ENCODE results near the gene PLCD1. TPM values are rescaled to one million over a fixed set of nuclear protein-coding genes. Genes with fewer than 3 reads are reported as not detected.

PLCD1 gene
- total RNA-seq, 2 experiments from 2014 or later = 9.7 to 10.1 TPM

DNA sequence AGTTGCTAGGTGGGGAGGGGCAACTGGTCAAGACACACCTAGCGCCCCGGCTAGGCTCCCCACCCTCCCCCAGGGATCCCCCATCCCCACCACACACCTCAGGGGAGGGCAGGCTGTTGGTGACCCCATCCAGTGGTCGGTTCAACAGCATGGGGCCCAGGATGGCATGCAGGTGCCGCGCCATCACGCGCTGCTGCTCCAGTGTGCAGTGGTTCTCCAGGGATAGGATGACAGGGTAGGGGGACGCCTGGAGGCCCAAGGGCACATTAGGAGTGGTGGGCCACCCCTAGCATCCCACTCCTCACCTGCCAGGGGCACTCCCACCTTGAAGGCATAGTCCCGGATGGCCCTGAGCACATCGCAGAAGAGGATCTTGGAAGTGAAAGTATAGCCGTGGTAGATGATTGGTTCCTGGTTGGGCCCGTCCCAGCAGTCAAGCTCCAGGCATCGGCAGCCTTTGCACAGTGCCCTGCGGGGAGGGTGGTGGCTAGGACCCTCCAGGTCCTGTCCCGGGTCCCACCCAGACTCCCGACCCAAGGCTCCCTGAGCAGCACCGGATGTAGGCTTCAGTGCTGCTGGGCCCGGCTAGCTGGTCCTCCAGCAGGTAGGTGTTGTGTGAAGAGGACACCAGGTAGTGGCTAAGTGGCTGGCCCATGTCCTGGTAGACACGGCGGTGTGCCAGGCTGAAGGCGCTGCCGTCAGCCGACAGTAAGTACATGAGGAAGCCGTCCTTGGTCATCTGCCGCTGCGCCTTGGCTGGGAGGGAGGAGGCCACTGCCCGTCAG is 19.4 kb downstream of the PLCD1 start:
- no peaks in the 10 kb centered on the region for H3K27me3 Mint-ChIP-seq (ENCODE audit: low read depth)

DNA sequence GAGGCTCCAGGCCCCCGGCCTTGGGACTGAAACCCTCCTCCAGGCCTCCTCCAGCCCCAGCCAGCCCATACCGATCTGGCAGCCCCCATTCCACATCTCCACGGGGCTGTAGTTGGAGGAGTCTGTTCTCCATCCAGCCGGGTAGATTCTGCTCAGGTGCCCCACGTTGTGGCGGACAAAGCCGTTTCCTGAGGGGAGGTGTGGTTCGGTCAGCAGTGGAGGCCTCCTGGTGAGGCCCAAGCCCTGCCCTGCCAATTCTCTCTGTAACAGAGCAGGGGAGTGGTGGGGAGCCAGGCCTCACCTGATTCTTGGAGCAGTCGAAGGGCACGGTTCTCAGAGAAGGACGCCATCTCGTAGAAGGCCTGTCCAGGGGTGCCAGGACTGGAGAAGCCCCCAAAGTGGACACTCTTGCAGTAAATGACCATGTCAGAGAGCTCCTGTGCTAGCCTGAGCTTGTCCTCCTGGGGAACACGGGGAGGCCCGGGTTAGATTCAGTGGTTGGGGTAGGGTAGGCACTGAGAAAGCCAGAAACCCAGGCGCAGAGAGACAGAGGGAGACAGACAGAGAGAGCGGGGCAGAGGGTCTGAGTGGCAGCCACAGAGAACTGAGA is 20.4 kb downstream of the PLCD1 start:
- POLR2A ChIA-PET = interaction anchor here (1.5 kb wide), 2 partner anchors 14 to 39 kb away, joined by 3 read pairs; no protein-coding TSS in a partner anchor

More for the DNA sequence above, 19.4 kb downstream of the PLCD1 start:
- ChIA-PET CTCF (interaction anchor here (1.0 kb wide), 1 partner anchor 35 kb away, joined by 3 read pairs; no protein-coding TSS in a partner anchor), POLR2A (interaction anchor here (0.6 to 1.5 kb wide), 3 partner anchors 13 to 42 kb away, joined by 3 read pairs; no protein-coding TSS in a partner anchor)
- Mint-ChIP-seq H3K9me3 (ENCODE audit: insufficient read depth) (no peaks in the 10 kb centered on the region), H3K27ac (no peak overlapping the region), H3K4me3 (no peak overlapping the region), H3K4me1 (ENCODE audit: low read depth) (no peaks in the 10 kb centered on the region), H3K36me3 (ENCODE audit: low read depth) (peaks cover 17% of the 10 kb centered on the region)
- no peak for ATAC-seq
- no peak for DNase-seq

DNA sequence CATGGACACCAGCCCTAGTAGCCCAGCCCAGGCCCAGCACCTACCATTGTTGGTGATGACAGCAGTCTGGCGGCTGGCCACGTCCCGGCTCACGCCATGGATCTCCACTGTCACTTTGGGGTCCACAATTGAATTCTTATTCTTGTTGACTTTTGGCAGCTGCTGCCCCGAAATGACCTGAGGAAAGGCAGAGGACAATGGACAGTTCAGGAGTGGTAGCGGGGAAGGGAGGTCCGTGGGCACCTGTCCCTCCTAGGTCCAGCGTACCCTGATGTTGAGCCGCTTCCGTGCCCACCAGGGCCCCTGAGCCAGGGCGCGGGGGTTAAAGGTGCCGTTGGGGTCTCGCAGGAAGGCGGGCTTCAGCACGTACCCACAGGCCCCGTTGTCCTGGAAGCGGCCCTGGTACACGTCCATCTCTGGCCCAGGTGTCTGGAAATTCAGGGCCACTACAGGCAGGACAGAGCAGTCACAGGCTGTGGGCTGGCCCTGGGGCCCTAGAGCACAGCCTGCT is 21.2 kb downstream of the PLCD1 start:
- CTCF ChIA-PET = no interaction called here
- Mint-ChIP-seq H3K9me3 (ENCODE audit: insufficient read depth) (no peaks in the 10 kb centered on the region), H3K36me3 (ENCODE audit: low read depth) (peaks cover 16% of the 10 kb centered on the region)

More for the DNA sequence above, 20.4 kb downstream of the PLCD1 start:
- Mint-ChIP-seq H3K4me3 (no peak overlapping the region), H3K9me3 (ENCODE audit: insufficient read depth) (no peaks in the 10 kb centered on the region), H3K36me3 (ENCODE audit: low read depth) (peaks cover 16% of the 10 kb centered on the region), H3K27me3 (ENCODE audit: low read depth) (no peaks in the 10 kb centered on the region), H3K27ac (no peak overlapping the region), H3K4me1 (ENCODE audit: low read depth) (peaks cover 5% of the 10 kb centered on the region)
- CTCF ChIA-PET = interaction anchor here (1.0 kb wide), 1 partner anchor 34 kb away, joined by 3 read pairs; no protein-coding TSS in a partner anchor
- no peak for DNase-seq
- no peak for ATAC-seq

DNA sequence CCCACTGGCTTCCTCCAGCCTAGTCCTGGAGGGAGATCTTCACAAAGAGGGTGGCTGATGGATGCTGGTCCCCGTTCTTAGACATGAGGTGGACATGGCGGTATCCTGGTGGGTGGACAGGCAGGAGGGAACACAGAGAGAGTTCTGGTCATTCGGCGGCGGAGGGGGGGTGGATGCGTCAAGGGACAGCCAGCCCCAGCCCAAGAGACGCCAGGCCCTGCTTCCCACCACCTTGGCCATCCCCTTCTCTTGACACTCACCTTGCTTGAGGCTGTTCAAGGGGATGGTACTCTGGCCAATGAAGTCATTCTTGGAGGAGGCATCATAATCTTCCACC is 21.7 kb downstream of the PLCD1 start:
- H3K27me3 Mint-ChIP-seq (ENCODE audit: low read depth) = no peaks in the 10 kb centered on the region
- peaks cover 16% of the 10 kb centered on the region for H3K36me3 Mint-ChIP-seq (ENCODE audit: low read depth)
- DNase-seq = no peak
- ATAC-seq = no peak
- peaks cover 8% of the 10 kb centered on the region for H3K4me1 Mint-ChIP-seq (ENCODE audit: low read depth)
- CTCF ChIA-PET = interaction anchor here (1.4 kb wide), 1 partner anchor 11 kb away, joined by 9 read pairs; no protein-coding TSS in a partner anchor
- H3K4me3 Mint-ChIP-seq = no peak overlapping the region
- POLR2A ChIA-PET = no interaction called here
- H3K9me3 Mint-ChIP-seq (ENCODE audit: insufficient read depth) = no peaks in the 10 kb centered on the region
- H3K27ac Mint-ChIP-seq = no peak overlapping the region

More for the DNA sequence above, 21.2 kb downstream of the PLCD1 start:
- POLR2A ChIA-PET = interaction anchor here (1.5 kb wide), 1 partner anchor 15 kb away, joined by 3 read pairs; no protein-coding TSS in a partner anchor
- Mint-ChIP-seq H3K27ac (no peak overlapping the region), H3K27me3 (ENCODE audit: low read depth) (no peaks in the 10 kb centered on the region), H3K4me3 (no peak overlapping the region), H3K4me1 (ENCODE audit: low read depth) (peaks cover 5% of the 10 kb centered on the region)
- DNase-seq (no peak), ATAC-seq (no peak)

DNA sequence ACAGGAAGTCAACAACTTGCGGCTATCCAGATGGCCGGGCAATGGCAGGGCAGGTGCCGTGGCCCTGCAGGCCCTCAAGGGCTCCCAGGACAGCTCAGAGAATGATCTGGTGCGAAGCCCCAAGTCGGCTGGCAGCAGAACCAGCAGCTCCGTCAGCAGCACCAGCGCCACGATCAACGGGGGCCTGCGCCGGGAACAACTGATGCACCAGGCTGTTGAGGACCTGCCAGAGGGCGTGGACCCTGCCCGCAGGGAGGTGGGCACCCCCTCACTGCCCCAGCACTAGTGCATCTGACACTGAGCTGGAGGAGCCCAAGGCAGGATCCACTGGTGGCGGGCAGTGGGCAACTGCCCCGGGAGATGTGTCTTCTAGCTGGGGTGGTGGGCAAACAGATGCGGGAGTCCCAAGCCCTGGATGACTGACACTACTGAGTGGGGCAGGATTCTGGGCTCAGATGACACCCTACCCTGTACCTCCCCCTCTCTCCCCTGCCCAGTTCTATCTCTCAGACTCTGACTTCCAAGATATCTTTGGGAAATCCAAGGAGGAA is 22.9 kb downstream of the PLCD1 start:
- no peak overlapping the region for H3K4me3 Mint-ChIP-seq
- CTCF ChIA-PET = interaction anchor here (0.5 to 1.4 kb wide), 2 partner anchors 10 to 39 kb away, joined by 3 to 9 read pairs; no protein-coding TSS in a partner anchor
- H3K36me3 Mint-ChIP-seq (ENCODE audit: low read depth) = peaks cover 21% of the 10 kb centered on the region
- no peak for DNase-seq
- POLR2A ChIA-PET = no interaction called here
- no peaks in the 10 kb centered on the region for H3K9me3 Mint-ChIP-seq (ENCODE audit: insufficient read depth)
- no peaks in the 10 kb centered on the region for H3K27me3 Mint-ChIP-seq (ENCODE audit: low read depth)
- no peak overlapping the region for H3K27ac Mint-ChIP-seq
- H3K4me1 Mint-ChIP-seq (ENCODE audit: low read depth) = peaks cover 8% of the 10 kb centered on the region
- no peak for ATAC-seq

DNA sequence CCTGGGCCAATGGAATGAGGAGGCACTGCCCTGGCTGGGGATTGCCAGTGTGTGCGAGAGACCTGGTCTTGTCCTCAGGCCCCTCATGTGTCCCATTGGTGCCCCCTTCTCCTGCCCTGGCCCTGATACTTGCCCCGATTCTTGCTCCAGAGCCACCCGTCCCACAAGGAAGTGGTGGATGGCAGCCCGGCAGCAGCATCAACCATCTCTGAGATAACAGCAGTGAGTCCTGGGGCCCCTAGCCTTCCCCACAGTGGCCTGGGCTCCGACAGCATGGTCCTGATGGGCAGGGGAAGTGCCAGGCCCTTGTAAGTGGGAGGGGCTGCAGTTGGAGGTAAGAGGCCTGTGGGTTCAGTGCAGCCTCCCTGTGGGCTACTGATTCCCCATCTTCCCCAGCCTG is 23.4 kb downstream of the PLCD1 start:
- Mint-ChIP-seq H3K36me3 (ENCODE audit: low read depth) (peaks cover 21% of the 10 kb centered on the region), H3K27me3 (ENCODE audit: low read depth) (no peaks in the 10 kb centered on the region), H3K4me3 (no peak overlapping the region), H3K9me3 (ENCODE audit: insufficient read depth) (no peaks in the 10 kb centered on the region), H3K4me1 (ENCODE audit: low read depth) (peaks cover 8% of the 10 kb centered on the region), H3K27ac (no peak overlapping the region)
- ChIA-PET CTCF (interaction anchor here (0.5 to 1.4 kb wide), 2 partner anchors 9 to 38 kb away, joined by 3 to 9 read pairs; no protein-coding TSS in a partner anchor), POLR2A (no interaction called here)
- ATAC-seq (no peak), DNase-seq (no peak)

DNA sequence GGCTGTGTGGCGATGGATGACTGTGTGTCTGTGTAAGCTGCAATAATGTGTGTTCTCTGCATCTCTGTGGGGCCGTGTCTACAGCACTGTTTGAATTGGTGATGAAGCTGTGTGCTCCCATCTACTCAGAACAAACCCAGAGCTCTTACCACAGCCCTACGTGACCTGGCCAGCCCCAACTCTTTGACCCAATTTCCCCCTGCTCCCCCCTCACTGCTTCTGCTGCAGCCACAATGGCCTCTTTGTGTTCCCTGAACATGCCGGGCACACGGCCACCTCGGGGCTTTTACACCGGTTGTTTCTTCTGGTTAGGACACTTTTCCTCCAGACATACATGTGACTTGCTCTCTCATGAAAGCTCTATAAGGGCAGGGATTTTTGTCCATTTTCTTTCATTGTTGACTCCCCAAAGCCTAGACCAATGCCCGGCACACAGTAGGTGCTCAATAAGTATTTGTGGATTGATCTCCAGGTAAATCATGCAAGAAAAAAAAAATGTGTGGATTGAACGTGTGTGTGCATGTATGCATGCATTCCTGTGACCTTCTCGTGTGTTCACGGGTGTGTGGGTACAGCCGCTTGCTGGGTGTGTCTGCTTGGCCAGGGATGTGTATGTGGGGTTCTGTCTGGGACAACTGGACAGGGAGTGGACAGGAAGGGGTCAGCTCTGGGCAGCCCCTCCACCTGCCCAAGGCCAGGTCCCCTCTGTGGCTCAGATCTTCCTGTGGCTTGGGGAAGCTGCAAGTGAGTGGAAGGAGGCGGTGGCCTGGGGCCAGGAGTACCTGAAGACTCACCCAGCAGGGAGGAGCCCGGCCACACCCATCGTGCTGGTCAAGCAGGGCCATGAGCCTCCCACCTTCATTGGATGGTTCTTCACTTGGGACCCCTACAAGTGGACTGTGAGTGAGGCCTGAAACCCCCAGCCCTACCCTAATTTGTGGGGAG is 24.1 kb downstream of the PLCD1 start:
- Mint-ChIP-seq H3K9me3 (ENCODE audit: insufficient read depth) (no peaks in the 10 kb centered on the region), H3K4me3 (no peak overlapping the region), H3K36me3 (ENCODE audit: low read depth) (peaks cover 21% of the 10 kb centered on the region), H3K27ac (no peak overlapping the region), H3K27me3 (ENCODE audit: low read depth) (no peaks in the 10 kb centered on the region), H3K4me1 (ENCODE audit: low read depth) (peaks cover 8% of the 10 kb centered on the region)
- ChIA-PET POLR2A (no interaction called here), CTCF (interaction anchor here (0.9 to 1.0 kb wide), 4 partner anchors 8 to 34 kb away, joined by 3 to 4 read pairs (median 3); partner anchors contain the start of gene DLEC1)
- DNase-seq (no peak), ATAC-seq (no peak)

DNA sequence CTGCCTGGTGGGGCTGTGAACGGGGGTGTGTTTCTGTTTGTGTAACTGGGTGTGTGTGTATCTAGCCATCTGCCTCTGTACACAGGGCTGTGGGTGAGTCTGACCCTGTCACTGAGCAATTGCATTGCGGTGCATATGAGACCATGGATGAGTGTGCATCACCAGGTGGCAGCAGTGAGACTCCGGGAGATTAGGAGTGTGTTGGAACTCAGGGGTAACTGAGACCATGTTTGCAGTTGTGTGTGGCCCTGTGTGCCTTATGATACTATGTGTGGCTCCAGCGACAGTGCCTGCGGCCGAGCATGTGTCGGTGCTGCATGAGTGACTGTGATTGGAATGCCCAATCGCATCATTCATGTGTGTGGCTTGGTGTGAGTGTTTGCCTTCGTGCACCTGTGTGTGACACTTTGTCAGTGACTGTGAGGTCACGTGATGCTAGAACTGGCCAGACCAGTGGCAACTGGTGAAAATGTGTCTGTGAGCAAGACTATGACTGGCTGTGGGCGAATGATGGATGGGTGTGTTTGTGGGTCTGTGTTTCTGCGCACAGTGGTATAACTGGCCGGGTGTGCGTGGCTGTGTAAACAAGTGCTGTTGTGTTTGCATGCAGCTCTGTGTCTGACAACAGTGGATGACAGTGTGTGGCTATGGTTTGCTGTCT is 24.9 kb downstream of the PLCD1 start:
- no peaks in the 10 kb centered on the region for H3K27me3 Mint-ChIP-seq (ENCODE audit: low read depth)
- H3K4me3 Mint-ChIP-seq = no peak overlapping the region
- peaks cover 23% of the 10 kb centered on the region for H3K36me3 Mint-ChIP-seq (ENCODE audit: low read depth)
- ChIA-PET CTCF (interaction anchor here (0.6 to 3.1 kb wide), 12 partner anchors 8 to 213 kb away, joined by 3 to 36 read pairs (median 4); partner anchors contain the start of gene DLEC1), POLR2A (no interaction called here)
- peaks cover 9% of the 10 kb centered on the region for H3K4me1 Mint-ChIP-seq (ENCODE audit: low read depth)
- DNase-seq (peak; percentile 68), ATAC-seq (peak; percentile 61)
- H3K9me3 Mint-ChIP-seq (ENCODE audit: insufficient read depth) = no peaks in the 10 kb centered on the region
- H3K27ac Mint-ChIP-seq = peak overlapping the region; percentile 62

DNA sequence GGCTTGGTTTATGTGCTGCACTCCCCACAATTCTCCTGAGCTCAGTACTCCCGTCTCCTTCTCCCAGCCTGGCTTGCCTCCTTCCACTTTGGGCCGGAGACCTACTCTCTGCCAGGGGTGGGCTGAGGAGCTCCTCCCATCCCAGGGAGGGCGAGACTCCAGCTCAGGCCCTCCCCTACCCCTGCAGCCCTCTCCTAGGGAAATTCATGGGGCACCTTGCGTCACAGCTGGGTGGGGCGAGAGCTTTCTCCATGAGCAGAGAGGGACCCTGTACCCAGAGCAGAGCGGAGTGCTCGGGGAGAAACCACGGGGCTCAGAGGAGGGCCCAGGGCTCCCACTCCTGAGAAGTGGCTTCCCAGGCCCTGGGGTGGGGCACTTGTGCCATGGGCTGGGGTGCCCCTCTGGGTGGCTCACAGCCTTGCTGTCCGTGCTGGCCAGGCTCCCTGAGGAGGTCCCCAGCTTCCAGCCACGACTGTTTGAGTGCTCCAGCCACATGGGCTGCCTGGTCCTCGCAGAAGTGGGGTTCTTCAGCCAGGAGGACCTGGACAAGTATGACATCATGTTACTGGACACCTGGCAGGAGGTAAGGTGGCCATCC is 25.5 kb downstream of the PLCD1 start:
- peaks cover 26% of the 10 kb centered on the region for H3K36me3 Mint-ChIP-seq (ENCODE audit: low read depth)

DNA sequence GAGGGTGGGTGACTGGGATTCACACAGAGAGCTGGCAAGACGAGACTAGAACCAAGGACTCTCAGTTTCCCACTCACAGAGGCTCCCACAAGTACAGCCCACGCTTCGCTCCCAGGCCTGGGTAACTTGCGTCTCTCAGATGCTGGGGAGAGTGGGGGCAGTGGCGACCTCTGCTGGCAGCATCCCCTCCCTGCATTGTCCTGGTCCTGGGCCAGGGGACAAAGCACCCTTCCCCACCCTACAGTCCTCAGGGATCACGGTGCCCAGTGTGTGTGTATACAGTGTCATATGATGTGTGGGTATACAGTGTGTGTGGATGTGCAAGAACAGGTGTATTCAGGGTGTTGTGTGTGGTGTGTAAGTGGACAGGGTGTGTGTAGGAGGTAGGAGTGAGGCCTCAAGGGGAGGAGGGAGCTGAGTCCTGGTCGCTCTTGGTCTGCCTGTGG is 26.0 kb downstream of the PLCD1 start:
- H3K4me3 Mint-ChIP-seq = no peak overlapping the region
- H3K27ac Mint-ChIP-seq = no peak overlapping the region
- H3K27me3 Mint-ChIP-seq (ENCODE audit: low read depth) = no peaks in the 10 kb centered on the region
- CTCF ChIA-PET = interaction anchor here (0.6 to 3.1 kb wide), 14 partner anchors 10 to 342 kb away, joined by 3 to 36 read pairs (median 4); partner anchors contain the start of gene DLEC1
- H3K9me3 Mint-ChIP-seq (ENCODE audit: insufficient read depth) = no peaks in the 10 kb centered on the region
- peaks cover 27% of the 10 kb centered on the region for H3K36me3 Mint-ChIP-seq (ENCODE audit: low read depth)
- POLR2A ChIA-PET = no interaction called here
- ATAC-seq (peak; percentile 27), DNase-seq (peak; percentile 70)
- peaks cover 19% of the 10 kb centered on the region for H3K4me1 Mint-ChIP-seq (ENCODE audit: low read depth)

More for the DNA sequence above, 25.5 kb downstream of the PLCD1 start:
- no peaks in the 10 kb centered on the region for H3K27me3 Mint-ChIP-seq (ENCODE audit: low read depth)
- no peak for DNase-seq
- H3K4me1 Mint-ChIP-seq (ENCODE audit: low read depth) = peaks cover 15% of the 10 kb centered on the region
- POLR2A ChIA-PET = no interaction called here
- ATAC-seq = no peak
- H3K27ac Mint-ChIP-seq = no peak overlapping the region
- no peaks in the 10 kb centered on the region for H3K9me3 Mint-ChIP-seq (ENCODE audit: insufficient read depth)
- no peak overlapping the region for H3K4me3 Mint-ChIP-seq
- CTCF ChIA-PET = interaction anchor here (0.6 to 3.1 kb wide), 14 partner anchors 9 to 342 kb away, joined by 3 to 36 read pairs (median 4); partner anchors contain the start of gene DLEC1
